HG03571 (cell line): ENCODE results near the gene GNA12.

Experiments
- ATAC-seq: cut with Tn5 transposase; IDR thresholded peaks from one replicate; pipeline ENCODE4 v1.9.1; 2021; ENCODE audit not compliant: unreplicated experiment

GNA12 gene

GRCh38 chr7:2838873-2839578 is 5.1 kb downstream of the GNA12 start:
- peak; percentile 54 for ATAC-seq

GRCh38 chr7:2838451-2838850 is 5.7 kb downstream of the GNA12 start:
- ATAC-seq, result no peak

- no peak for ATAC-seq
These were observed 6.6 kb downstream of the GNA12 start for GRCh38 chr7:2837496-2837895.

GRCh38 chr7:2834748-2835441 is 9.2 kb downstream of the GNA12 start:
- ATAC-seq, result no peak

- no peak for ATAC-seq
These were observed 10.8 kb downstream of the GNA12 start for GRCh38 chr7:2833083-2833910.

- ATAC-seq, result no peak
These were observed 11.6 kb downstream of the GNA12 start for GRCh38 chr7:2832461-2832860.

- no peak for ATAC-seq
These were observed 13.3 kb downstream of the GNA12 start for GRCh38 chr7:2830609-2831376.

- ATAC-seq, result no peak
These were observed 15.1 kb downstream of the GNA12 start for GRCh38 chr7:2829040-2829439.

- no peak for ATAC-seq
These were observed 17.3 kb downstream of the GNA12 start for GRCh38 chr7:2826771-2827170.

- no peak for ATAC-seq
These were observed 18.4 kb downstream of the GNA12 start for GRCh38 chr7:2825559-2826227.

- ATAC-seq, result no peak
These were observed 19.2 kb downstream of the GNA12 start for GRCh38 chr7:2824678-2825461.

GRCh38 chr7:2824026-2824677 is 20.0 kb downstream of the GNA12 start:
- no peak for ATAC-seq

- no peak for ATAC-seq
These were observed 21.0 kb downstream of the GNA12 start for GRCh38 chr7:2823130-2823529.

GRCh38 chr7:2821842-2822507 is 22.1 kb downstream of the GNA12 start:
- ATAC-seq, result peak; percentile 62

GRCh38 chr7:2821161-2821841 is 22.8 kb downstream of the GNA12 start:
- ATAC-seq, result no peak

GRCh38 chr7:2820508-2820934 is 23.6 kb downstream of the GNA12 start:
- ATAC-seq, result no peak

GRCh38 chr7:2819954-2820397 is 24.1 kb downstream of the GNA12 start:
- no peak for ATAC-seq
